Transverse colon (tissue), 4 donors: ENCODE data around the gene PCDHGA1.

Experiments used
- POLR2A ChIP-seq: fragments of 450-650 bp; IDR thresholded peaks from one replicate; pipeline ENCODE4 v1.6.1; 2016; ENCODE audit warnings: antibody characterized with exemption, mild to moderate bottlenecking, moderate library complexity
- POLR2AphosphoS5 ChIP-seq, 3 donors: sonication (generic); formaldehyde crosslinking; IDR thresholded peaks; one replicate each; pipeline ENCODE4 v1.6.1; 2016; ENCODE audit warnings: antibody characterized with exemption in 3 of 3
- TF ChIP-seq, protein P1 (sequence below), 5 experiments: fragments of 200-600 bp in 3 of 5; fragments of 450-650 bp in 2 of 5; sonication (generic) in 3 of 5; IDR thresholded peaks; 1 replicate in 2 of 5; 2 replicates in 3 of 5; pipeline ENCODE4 v1.5.1; 2016 to 2017; ENCODE audit warnings: antibody characterized with exemption in 5 of 5, inconsistent platforms in 3 of 5, mild to moderate bottlenecking in 2 of 5, moderate library complexity in 1 of 5

DNA sequence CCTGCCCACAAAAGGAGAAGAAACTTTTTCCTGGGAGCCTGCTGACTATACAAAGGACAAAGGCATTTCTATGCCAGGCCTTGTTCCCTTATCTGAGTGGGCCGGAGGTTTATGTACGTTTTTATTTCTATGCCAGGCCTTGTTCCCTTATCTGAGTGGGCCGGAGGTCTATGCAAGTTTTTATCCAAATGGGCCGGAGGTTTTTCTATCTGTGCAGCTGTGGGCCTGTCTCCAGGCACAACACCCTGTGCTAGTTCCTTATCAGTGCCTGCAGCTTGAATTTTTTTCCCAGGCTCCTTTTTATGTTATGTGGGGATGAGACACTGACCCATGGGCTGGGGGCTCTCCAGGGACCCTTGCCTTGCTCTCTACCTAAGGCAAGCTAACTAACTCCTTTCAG is 31.9 kb upstream of the PCDHGA1 start:
- TF ChIP-seq POLR2A = no peak
- no peak for TF ChIP-seq POLR2AphosphoS5 (IDR thresholded peaks at IDR 0.05)
- TF ChIP-seq, protein P1, sequence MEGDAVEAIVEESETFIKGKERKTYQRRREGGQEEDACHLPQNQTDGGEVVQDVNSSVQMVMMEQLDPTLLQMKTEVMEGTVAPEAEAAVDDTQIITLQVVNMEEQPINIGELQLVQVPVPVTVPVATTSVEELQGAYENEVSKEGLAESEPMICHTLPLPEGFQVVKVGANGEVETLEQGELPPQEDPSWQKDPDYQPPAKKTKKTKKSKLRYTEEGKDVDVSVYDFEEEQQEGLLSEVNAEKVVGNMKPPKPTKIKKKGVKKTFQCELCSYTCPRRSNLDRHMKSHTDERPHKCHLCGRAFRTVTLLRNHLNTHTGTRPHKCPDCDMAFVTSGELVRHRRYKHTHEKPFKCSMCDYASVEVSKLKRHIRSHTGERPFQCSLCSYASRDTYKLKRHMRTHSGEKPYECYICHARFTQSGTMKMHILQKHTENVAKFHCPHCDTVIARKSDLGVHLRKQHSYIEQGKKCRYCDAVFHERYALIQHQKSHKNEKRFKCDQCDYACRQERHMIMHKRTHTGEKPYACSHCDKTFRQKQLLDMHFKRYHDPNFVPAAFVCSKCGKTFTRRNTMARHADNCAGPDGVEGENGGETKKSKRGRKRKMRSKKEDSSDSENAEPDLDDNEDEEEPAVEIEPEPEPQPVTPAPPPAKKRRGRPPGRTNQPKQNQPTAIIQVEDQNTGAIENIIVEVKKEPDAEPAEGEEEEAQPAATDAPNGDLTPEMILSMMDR (IDR thresholded peaks at IDR 0.05) = no peak
